ENCODE data around the gene COL20A1.

Gene COL20A1

DNA sequence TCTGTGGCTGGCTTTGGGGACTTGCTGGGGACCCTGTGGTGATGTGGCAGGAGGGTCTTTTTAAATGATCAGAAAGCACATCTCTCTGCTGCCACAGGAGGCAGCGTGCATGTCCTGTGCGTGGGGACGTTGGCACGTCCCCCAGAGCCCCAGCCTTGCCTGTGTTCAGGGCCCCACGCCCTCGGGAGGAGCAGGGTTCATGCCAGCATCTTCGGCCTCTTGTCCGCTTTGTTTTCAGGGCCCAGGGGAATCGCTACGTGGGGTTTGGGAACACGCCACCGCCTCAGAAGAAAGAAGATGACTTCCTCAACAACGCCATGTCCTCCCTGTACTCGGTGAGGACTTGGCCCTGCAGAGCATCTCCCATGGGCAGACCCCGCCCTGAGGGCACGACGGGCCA lies 14.3 kb upstream of the COL20A1 start:
- DNase-seq: no peak

DNA sequence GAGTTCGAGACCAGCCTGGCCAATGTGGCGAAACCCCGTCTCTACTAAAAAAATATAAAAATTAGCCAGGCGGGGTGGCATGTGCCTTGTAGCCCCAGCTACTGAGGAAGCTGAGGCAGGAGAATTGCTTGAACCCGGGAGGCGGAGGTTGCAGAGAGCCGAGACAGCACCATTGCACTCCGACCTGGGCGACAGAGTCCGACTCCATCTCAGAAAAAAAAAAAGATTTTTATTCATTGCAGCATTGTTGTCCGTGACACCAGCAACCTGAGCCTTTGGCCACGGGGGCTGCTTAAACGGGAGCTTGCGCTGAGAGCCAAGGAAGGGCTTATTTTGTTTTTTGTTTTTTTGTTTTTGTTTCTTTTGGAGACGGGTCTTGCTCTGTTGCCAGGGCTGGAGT lies 13.1 kb upstream of the COL20A1 start:
- DNase-seq: no peak

DNA sequence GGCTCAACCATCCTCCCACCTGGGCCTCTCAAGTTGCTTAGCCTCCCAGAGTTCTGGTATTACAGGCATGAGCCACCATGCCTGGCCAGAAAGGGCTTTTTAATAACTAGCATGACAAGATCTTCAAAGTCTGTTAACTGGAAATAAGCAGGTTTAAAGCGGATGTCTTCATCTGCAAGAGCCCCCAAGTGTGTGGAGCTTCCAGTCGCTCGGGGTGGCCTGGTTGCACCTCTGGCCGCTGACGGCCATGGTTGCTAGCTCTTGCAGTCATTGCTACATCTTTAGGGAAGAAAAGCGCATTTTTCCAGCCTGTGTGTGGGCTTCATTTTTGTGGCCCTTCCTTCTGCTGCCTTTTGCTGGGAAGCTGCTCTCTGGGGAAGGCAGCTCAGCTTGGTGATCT lies 12.6 kb upstream of the COL20A1 start:
- DNase-seq: no peak

DNA sequence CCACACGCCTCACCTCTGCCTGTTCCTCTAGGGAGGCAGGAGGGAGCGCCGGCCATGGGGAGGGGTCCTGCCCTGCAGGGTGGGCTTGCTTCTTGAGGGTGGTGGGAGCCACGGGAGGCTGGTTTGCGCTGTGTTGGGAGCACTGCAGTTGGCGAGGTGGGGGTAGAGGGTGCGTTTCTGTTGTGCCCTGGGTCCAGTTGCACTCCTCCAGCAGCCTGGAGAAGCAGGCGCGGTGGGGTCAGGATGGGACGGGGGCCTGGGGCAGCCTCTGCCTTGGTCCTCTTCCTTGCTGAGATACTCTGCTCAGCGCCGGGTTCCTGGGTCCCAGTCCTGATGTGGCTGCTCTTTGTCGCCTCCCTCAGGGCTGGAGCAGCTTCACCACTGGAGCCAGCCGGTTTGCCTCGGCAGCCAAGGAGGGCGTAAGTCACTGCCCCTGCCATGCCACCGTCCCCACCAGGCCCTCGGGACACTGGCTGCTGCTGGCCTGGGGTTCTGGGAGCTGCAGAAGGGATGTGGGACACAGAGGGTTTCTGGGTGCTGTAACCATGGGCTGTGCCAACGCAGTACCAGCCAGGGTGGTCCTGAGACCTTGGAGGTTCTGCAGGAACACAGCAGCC lies 11.9 kb upstream of the COL20A1 start:
- DNase-seq: no peak

DNA sequence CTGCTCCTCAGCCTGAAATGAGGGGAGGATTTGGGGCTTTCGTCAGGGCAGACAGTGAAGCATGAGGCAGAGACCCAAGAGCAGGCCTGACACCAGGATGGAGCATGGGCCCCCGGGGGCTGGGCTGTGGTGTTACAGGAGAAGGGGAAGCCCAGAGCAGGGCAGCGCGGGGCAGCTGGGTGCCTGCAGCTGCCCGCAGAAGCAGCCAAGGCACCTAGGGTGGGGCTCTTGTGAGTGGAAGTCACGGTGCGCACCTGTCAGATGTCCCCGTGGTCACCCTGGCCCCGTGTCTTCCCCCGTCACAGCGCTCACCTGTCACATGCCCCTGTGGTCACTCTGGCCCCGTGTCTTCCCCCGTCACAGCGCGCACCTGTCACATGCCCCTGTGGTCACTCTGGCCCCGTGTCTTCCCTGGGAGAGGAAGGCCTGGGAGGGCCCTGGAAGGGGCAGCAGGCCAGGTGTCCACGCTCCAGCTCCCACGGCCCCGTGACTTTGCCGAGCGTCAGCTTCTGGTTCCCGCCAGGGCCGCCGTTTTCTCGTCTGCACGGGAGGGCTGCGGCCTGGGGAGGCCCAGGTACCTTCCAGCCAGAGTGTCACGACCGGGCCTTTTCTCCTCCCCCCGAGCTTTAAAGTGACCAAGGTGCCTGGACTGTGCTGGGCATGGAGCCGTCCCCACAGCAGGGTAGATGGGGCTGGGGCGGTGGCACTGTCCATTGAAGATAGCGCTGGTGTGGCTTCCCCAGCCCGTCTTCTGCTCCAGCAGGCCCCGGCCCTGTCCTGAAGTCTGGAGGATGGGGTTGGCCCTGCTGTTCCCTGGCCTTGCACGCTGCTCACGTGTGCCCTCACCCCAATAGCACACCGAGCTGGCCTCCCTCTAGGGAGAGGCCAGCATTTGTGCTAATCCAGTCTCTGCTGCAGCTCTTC lies 11.0 kb upstream of the COL20A1 start:
- no peak for DNase-seq

DNA sequence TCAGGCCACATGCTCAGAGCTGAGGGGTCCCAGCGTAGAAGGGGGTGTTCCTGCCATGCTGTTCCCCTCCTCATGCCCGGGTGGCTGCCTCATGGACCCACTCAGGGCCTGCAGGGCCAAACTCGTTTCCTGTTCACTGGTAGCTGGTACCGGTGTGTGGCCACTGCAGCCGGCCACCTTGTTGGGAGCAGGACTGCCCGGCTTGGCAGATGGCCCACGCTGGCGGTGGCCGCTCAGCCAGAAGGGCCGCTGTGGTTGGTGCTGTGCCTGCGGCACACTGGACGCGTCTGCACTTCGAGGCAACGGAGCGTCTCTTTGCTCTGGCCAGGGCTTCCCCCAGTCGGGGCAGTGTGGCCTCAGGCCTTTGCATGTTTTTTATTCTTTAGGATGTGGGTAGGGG lies 10.0 kb upstream of the COL20A1 start:
- no peak for DNase-seq

DNA sequence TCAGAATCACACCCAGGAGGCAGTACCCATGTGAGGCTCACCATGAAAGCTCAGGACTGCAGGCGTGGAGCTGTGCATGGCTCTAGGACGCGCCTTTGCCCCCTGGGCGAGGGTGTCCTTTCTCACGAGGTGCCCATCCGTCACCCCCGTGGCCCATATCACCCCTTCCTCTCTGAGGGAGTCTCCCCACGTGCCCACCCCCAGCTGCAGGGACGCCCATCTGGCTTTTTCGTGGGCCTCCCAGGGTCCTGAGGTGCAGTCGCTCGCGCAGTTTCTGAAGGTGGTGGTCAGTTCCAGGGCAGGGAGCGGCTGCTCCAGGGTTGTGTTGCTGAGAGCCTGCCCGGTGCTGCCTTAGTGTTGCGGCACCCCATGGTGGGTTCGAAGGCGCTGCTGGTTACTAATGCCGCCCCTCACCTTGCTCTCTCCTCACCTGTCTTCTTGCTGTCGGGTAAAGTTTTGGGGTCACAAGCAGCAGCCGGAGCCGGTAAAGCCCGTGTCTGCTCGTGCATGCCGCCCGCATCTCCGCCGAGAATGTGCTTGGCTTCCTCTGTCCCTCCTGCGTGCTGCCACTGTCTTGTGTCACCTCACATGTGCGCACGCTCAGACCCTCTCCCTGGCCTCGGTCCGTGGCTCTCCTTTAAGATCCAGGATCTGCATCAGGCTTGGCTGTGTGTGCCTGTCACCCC lies 9.4 kb upstream of the COL20A1 start:
- DNase-seq: no peak

DNA sequence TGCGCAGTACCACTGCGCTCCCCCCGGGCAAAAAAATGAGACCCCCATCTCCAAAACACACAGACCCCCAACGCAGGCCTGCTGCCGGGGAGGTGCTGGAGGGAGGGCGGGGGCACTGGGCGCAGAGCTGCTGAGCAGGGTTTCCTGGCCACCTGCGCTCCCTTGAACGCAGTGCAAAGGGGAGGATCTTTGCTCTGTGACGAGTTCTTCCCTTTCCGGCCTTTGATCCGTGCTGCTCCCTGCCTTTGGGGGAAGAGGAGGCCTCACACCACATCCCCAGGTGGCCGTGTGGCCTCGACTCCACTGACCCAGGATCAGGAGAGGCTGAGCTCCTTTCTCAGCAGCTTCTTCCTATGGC lies 8.9 kb upstream of the COL20A1 start:
- no peak for DNase-seq

DNA sequence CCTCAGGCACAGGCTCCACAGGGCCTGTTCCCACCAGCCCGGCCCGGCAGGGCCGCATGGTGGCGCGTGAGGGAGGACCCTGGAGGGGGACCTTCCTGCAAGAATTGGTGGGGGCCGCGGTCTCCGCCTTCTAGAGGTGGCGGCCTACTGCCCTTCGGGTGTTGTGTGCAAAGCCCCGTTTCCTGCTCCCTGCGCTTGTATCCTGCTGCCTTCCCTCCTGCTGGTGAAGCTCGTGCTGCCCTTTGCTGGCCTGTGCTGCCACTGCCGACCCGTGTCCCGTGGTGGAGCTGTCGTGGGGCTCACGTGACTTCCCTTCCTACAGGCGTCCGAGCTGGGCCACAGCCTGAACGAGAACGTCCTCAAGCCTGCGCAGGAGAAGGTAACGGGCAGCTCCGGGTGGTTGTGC lies 8.4 kb upstream of the COL20A1 start:
- DNase-seq: no peak

DNA sequence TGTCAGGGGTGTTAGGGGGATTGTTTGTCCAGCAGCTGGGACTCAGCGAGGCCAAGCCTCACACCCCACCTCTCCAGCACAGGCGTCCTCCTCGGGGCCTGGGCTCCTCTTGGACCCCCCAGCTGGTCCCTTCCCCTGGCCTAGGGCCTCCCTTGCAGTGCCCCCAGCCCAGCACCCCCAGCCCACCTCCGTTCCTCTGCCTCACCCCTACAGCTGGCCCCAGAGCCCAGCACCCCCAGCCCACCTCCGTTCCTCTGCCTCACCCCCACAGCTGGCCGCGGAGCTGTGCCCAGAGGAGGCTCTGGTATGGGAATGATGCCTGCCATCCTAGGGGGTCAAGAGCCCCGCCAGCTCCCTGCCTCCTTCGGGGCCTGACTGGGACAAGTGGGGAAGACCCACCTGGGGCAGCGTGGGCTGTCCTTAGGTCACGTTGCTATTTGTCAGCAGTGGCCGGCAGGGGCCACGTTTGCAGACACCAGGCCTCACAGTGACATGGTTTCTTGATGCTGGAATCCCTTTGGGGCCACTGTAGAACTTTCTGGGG lies 7.9 kb upstream of the COL20A1 start:
- DNase-seq: no peak

DNA sequence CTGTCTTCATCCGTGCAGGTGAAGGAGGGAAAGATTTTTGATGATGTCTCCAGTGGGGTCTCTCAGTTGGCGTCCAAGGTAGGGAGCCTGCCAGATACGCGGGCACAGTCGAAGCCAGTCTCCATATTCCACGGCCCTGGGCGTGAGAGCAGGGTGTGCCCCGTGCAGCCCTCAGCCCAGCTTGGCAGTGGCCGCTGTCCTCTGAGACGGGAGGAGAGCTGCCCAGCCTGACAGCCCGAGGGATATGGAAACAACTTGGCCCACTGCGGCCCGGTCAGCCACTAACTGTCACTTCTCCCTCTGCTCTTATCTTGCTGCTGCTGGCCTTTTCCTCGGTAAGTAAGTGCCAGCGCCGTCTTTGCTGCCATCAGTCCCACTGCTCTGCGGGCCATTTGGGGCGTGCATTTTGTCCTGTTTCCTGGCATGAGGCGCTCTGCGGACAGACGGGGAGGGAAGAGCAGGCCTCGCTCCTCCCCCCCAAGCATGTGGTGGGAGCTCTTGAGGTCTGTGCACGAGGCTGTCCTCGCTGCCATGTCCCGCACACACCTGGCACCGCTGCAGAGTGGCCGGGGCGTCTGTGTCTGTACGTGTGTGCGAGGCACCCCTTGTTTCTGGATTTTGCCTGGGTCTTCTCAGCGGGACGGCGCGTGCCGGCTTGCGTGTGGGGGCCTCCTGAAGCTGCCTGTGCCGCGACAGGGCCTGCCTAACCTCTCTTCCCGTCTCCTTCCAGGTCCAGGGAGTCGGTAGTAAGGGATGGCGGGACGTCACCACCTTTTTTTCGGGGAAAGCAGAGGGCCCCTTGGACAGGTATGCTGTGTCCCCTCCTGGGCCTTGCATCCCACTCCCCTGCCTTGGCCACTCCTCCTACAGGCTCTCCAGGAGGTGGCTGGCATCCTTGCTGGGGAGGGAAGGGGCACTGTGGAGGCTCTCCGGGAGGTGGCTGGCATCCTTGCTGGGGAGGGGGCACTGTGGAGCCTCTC lies 7.1 kb upstream of the COL20A1 start:
- no peak for DNase-seq

DNA sequence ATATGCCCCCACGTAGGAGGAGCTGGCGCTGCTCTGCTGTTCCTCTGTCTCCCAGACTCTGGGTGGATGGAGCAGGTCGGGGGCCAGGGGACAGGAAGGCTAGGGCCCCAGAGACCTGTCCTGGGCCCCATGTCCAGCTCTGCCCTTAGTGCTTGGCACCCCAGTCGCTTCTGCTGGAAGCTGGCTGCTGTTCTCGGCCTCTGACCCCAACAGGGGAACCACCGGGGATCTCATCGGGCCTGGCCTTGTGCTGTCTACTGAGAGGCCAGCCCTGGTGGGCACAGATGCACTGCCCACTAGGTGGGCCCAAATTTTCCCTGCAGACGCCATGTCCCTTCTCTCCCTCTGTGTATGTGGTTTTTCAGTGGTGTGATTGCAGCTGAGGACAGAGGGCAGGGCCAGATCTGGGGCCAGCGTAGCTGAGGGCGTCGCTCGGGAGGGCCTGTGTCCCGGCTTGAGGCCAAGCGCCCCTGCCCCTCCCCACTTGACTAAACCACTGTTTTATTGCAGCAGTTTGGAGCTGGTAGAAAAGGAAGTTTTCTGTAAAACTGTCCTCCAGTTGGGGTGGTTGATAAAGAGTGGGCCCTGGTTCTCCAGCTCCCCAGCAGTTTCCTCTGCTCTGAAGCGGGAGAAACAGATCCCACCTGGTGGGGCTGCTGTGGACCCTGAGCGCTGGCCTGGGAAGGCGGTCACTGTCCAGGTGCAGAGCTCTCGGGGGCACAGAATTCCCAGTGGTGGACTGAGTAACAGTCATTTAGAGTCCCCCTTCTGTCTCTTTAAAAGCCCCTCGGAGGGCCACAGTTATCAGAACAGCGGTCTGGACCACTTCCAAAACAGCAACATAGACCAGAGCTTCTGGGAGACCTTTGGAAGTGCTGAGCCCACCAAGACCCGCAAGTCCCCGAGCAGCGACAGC lies 5.9 kb upstream of the COL20A1 start:
- no peak for DNase-seq

DNA sequence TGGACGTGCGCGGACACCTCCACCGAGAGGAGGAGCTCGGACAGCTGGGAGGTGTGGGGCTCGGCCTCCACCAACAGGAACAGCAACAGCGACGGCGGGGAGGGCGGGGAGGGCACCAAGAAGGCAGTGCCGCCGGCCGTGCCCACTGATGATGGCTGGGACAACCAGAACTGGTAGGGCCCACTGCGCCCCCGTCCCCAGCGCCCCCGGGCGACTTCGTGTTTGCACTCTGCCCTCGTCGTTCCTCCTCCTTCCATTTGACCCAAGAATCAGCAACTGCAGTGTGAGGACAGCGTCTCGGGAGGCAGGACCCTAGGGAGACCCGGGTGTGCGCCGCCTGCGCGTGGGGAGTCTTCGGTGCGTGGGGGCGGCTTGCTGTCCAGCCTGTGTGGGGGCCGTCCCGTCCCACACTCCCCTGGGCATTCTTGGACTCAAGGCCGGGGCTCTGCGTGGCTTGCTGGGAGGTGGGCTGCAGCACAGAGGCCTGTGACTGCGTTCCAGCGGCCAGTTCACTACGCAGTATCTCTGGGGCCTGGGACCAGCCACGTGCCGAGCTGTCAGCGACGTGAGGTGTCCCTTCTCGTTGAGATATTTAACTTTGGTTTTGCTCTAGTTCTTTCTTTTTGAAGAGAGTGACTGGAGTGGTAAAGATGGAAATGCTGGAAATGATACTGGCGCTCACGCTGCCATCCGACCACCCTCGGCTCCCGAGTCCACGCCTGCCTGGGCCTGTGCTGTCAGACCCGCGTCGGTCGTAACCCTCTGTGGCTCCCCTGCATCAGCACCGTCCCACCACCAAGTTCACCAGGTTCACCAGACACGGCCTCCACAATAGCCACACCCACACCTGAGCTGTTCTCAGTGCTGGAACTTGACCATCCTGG lies 5.0 kb upstream of the COL20A1 start:
- no peak for DNase-seq

DNA sequence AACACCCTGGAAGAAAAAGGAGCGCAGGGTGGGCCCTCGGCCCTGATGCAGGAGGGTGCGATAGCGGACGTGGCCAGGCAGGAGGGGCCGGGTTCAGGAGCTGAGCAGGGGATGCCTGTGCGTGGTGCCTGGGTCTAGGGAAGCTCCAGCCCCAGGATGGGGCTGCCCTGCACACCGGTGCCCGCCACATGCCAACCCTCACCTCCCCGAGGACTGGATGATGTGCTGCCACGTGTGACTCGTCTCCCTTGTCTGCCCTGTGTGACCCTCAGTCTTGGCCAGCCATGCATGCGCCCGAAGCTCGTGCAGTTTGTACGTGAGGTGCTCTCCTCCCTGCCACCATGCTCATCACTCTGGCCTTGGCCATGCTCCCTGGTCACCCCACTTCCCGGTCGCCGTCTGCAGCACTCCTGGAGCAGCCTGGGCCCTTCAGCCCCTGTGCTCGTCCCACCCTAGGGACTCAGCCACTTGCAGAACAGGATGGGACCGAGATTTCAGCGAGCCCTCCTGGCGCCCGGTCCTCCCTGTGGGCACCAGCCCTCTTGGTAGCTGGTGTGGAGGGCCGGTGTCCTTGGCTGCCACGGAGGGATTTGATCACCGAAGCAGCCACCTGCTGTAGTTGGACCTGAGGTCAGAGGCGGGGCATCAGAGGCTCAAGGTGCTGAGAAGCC lies 4.3 kb upstream of the COL20A1 start:
- no peak for DNase-seq

DNA sequence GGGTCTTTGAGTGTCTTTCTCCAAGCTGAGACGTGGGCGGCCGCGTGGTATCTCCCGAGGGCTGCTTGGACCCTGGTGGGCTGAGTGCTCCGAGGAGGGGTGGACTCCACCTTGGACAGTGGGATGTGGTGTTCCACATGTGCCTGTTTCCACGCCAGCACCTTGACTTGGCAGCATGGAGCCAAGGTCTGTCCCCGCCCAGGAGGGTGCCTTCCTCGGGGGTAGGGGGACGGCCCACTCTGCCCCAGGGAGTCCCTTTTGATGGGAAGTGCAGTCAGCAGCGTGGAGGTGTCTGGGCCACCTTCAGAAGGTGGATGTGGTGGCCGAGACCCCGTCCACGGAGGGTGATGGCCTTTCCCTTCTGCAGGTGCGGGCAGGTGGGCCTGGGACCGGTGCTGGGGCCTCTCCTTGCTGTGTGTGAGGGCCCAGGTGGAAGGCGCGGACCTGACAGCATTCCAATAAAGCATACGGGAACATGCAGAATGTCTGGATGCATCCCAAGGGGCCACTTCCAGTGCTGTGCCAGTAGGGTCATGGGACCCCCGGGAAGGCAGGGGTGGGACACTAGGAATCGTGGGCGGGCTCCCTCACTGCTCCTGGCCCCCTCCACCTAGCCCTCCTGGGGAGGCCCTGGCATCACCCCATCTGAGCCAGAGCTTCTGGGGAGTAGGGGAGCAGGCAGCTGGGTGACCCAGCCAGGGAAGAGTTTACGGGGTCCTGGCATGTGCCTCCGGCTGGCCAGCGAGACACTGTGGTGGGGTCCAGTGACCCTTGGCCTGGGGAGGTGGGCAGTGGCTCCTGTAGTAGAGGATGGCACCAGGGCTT lies 3.5 kb upstream of the COL20A1 start:
- DNase-seq: no peak

DNA sequence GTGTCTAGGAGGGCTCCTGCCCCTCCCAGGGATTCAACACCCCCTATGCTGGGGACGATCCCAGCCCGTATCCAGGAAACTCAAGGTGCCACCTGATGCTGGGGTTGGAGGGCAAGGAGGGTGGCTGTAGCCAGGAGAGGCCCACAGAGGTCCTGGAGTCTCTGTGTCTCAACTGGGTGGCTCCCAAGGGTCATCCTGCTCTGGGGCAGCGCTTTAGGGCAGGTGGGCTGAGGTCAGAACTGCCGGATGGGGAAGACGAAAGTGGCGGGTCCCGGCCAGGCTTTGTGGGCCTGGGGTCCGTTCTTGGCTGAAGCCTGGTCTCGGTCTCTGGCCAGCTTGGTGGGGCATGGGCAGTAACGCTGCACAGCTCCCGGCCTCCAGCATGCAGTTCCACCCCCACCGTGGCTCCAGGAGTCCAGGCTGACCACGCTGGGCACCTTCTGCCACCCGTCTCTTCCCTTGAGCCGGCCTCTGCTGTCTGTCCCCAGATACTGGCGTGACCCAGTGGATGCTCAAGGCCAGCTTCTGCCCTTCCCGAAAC lies 2.8 kb upstream of the COL20A1 start:
- DNase-seq: no peak

DNA sequence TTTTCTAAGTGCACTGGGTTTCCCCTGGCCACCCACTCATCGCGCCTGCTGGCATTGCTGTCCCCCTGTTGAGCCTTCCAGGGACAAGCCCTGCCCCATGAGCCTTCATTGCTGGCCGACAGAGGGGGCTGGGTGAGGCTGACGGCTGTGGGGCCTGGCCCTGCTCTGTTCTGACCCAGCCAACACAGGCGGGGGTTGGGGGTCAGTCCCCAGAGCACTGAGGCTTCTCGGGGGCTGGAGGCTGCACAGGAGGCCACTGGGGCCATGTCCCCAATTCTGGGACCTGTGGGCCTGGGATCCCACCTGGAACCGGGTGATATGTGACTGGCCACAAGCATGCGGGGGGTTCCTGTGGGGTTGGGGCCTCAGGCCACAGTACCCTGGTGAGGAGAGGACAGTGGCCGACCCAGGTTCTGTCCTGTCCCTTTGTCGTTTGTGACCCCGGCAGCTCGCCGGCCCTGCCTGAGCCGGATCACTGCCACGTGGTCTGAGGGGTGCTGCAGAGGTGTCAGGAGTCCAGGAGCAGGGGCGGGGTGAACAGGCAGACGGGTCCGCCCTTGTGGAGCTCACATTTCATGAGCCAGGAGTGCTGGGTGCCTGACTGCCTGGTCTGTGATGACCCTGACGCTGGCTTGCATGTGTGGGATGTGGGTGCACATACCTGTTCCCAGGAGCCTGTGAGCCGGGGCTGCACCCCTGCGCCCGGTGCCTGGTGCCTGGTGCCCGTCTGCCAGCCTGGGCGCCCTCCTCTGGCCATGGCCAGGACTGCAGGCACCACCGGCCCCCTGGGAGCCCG lies 2.1 kb upstream of the COL20A1 start:
- DNase-seq: peak; percentile 68

DNA sequence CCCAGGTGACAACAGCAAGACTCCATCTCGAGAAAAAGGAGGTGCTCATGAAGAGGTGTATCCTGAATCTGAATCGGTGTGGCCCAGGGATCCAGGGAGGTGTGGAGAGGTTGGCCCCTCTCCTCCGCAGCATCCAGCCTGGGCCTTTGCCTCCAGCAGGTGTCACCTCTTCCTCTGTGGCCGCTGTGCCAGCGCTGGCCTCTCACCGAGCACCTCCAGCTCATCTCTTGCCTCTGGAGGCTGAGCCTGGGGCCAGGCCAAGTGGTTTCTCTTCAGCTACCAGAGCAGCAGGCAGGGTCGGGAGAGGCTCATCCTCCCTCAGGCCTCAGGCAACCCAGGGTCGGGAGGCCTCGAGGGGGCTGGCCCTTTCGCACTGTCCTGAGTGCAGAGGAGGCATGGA lies 1.2 kb upstream of the COL20A1 start:
- DNase-seq: no peak

Measured in activated CD8-positive, alpha-beta memory T cell treated with anti-CD3 and anti-CD28 coated beads, Interleukin-2, amount 50 U/mL, for 4 hours (primary cell).